IPS-NIHi7 (cell line): ENCODE data around the gene NDUFA3.
"Not testable (repeated sequence)": the region's sequence is repeated elsewhere in the genome, so short reads cannot be mapped to it uniquely, and the experiment has no call there.

ENCODE experiments used
- DNase-seq: peaks from one replicate; pipeline ENCODE4 v3.0.0; 2012; ENCODE audit warnings: mixed read lengths; ENCODE audit errors: extremely low spot score

The NDUFA3 gene

DNA sequence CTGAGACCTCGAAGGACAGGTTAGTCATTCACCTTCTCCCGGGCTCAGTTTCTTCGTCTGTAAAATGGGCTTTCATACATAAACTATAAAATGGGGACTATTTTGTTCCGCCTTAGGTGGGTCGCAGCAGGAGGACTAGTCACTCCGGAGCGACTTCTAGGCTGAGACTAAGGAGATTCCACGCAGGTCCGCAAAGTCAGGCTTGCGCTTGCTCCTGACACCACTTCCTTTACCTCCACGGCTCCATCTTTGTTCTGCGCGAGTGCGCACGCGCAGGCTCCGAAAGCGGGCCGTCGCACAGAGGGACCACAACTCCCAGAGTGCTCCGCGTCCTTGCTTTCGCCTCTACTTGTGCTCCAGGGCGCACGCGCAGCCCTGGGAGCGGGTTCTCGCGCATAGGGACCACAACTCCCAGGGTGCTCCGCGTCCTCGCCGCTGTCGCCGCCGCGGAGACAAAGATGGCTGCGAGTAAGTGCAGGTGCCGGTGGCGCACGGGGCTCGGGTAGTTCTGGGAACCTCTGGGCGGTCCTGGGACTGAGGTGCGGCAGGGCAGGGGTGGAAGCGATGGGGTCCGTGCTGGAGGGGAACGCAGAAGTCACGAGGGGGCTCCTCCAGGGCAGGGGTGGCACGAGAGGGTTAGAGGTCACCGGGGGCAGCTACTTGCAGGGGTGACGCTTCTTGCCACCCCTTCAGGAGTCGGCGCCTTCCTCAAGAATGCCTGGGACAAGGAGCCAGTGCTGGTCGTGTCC, at the start of gene NDUFA3:
NDUFA3 (plus strand) TSS at position 435 of the 749 bp plus-strand sequence; CDS start at position 459, 24 bp downstream.
- DNase-seq = peak; percentile 100

DNA sequence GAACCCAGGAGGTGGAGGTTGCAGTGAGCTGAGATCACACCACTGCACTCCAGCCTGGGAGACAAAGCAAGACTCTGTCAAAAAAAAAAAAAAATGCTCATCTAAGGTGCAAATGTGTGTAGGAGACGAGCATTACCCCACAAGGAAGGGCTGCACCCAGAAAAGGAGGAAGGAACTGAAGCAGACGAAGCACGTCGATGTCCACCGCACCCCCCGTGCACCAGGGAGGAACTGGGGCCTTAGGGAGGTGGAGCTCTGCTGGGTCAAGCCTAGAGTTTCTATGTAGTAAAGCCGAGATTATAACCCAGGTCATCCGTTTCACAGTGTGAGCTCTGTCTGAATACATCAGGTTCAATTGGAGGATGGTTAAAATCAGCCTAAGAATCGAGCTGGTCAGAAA, 40.0 kb upstream of the NDUFA3 start:
- no peak for DNase-seq

DNA sequence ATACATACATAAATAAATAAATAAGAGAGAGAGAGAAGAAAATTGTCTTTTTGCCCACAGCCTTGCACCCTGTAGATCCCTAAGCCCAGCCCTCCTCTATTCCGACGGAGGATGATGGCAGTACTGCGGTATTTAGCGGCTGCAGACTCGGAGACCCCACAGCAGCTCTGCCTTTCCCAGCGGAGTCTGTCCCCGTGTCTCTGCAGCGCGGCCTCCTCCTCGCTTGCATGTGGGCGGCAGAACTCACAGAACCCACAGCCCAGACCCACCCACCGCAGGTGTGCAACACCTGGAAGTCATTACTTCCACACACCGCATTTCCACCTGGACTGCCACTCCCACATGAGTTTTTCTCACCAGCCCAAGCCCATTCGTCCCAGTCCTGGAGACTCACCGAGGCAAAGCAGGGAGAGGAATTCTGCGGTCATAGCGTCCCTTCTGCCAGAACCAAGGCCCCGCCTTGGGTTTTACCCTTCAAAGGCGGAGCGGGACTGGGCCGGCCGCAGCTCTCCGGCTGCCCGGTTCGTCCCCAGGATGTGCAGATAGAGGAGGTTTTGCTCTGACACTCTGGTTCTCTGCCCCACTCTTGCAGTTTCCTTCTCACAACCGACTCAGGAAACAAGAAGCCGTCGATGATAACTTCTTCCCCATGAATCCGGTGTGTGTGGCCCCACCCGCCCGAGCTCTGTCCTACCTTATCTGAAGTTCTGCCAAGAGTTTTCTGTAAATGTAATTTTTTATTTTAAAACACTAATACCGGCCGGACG, 39.1 kb upstream of the NDUFA3 start, which contains the start of gene VSTM1:
VSTM1 (minus strand) TSS at position 548 of the 767 bp plus-strand sequence; CDS start at position 428, 120 bp downstream.
- no peak for DNase-seq

DNA sequence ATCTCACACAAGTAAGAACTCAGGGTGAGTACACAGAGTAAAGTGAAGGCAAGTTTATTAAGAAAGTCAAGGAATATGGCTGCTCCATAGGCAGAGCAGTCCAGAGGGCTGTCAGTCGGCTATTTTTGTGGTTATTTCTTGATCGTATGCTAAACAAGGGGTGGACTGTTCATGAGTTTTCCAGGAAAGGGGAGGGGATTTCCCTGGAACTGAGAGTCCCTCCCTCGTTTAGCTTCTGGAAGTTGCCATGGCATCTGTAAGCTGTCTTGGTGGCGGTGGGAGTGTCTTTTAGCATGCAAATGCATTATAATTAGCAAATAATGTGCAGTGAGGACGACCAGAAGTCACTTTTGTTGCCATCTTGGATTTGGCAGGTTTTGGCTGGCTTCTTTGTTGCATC, 33.2 kb upstream of the NDUFA3 start:
- no peak for DNase-seq

DNA sequence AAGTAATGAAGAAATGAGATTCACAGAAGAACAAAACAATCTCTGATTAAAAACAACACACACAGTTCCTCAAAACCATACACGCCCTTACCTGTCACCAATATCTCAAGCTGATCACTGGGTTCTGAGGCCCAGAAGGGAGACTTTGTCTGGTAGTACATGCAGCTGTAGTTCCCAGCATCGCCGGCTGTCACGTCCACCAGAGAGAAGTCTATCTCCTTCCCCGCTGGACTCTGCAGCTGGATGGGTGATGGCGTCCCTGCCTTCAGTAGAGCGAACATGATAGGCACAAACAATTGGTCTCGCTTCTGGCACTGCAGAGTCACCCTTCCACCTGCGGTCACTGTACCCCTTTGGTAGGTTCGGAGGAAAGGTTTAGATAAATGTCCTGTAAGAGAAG, 28.8 kb upstream of the NDUFA3 start:
- no peak for DNase-seq

DNA sequence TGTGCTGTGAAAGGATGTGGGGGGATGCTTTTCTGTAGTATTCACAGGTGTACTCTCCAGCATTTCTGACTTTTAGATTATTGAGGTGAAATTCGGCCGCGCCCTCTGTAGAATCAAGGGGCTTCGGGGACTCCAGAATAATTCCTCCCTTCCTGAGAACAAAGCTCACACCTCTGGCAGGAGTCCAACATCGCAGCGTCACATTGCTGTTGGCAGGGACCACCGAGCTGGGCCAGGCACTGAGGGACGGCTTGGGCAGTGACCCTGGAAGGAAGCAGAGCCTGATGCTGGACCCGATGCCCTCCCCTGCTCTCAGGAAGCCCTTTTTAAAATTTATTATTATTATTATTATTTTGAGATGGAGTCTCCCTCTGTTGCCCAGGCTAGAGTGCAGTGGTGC, 27.8 kb upstream of the NDUFA3 start:
- DNase-seq = no peak

DNA sequence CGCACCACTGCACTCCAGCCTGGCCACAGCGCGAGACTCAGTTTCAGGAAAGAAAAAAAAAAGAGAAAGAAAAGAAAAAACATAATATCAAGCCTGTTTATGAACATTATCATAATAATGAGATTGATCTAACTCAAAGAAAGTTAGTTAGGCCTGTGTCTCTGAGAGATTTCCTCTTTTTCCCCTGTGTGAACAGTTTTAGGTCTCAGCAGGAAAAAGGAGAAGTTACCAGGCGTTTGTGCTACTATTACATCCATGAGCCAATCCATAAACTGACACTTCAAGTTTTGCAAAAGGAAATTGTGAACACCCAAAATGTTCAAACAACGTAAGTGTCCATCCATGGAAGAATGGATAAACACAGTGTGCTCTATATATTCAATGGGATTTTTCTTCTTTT, 25.3 kb upstream of the NDUFA3 start:
- DNase-seq = no peak

DNA sequence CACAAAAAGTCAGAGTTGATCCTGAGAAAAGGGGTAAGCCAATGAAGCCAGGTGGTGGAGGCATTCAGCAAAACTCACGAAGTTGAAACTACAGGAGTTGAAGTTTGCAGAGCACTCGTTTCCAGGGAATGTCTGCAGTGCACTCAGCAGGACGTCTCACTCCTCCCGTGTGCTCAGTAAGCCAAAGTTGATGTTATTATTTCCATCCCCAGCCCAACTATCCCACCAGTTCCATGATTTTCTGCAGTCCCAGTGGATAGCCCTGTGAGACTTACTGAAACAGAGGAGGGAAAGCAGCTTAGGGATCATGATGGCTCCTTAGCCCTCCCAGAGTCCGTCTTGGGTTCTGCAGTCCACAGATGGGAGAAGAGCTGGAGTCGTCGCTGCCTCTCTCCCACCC, 21.6 kb upstream of the NDUFA3 start, which contains the start of gene TARM1:
TARM1 (minus strand) TSS at position 334 of the 400 bp plus-strand sequence; CDS start at position 309, 25 bp downstream.
- no peak for DNase-seq

DNA sequence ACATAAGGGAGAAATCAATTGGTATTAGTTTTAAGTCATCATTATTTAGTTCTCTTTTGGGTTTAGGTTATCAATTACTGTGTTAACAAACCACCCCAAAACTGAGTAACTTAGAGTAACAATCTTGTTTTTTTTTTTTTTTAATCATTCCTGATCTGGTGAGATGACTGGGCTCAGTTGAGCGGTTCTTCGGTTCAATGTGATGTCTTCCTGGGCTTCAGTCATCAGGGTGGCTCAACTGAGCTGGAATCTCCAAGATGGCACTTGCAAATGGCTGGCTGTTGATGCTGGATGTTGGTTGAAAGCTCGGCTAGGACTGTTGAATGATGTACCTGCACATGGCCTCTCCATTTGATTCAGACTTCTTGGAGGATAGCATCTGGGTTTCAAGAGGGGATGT, 18.2 kb upstream of the NDUFA3 start:
- no peak for DNase-seq

DNA sequence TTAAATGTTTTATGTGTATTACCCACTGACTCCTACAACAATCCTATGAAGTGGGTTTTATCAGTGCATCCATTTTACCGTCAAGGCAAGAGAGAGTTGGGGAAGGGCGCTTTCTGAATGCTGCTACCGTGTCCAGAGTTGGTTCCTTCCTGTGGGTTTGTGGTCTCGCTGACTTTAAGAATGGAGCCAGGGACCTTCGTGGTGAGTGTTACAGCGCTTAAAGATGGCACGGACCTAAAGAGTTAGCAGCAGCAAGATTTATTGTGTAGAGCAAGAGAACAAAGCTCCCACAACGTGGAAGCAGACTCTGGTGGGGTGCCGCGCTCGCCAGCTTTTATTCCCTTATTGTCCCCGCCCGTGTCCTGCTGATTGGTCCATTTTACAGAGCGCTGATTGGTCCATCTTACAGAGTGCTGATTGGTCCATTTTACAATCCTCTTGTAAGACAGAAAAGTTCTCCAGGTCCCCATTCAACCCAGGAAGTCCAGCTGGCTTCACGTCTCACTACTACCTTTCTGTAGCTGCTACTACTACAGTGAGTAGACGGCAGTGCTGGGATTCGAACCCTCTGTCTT, 8.1 kb upstream of the NDUFA3 start:
- no peak for DNase-seq

DNA sequence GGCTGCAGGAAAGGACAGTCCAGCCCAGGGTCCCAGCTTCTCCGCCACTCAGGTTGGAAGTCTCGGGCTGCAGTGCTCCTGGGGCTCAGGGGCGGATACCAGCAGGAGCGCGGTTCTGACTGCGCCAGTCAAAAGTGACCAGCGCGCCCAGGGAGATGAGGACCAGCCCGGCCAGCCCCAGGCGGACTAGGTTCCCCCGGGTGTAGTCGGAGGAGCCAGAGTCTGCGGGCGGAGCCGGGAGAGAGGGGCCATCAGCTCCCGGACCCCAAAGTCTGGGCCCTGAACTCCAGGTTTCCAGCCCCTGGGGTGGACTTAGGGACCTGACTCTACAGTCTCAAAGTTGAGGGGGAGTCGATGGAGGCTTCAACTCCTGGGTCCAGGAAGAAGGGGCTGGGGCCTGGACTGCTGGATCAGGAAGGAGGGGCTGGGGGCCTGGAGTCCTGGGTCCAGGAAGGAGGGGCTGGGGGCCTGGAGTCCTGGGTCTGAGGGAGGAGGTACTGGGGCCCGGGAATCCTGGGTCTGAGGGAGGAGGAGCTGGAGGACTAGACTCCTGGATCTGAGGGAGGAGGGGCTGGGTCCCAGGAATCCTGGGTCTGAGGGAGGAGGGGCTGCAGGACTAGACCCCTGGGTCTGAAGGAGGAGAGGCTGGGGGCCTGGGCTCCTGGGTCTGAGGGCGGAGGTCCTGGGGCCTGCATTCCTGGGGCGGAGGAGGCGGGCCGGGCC, 7.4 kb upstream of the NDUFA3 start:
- no peak for DNase-seq

DNA sequence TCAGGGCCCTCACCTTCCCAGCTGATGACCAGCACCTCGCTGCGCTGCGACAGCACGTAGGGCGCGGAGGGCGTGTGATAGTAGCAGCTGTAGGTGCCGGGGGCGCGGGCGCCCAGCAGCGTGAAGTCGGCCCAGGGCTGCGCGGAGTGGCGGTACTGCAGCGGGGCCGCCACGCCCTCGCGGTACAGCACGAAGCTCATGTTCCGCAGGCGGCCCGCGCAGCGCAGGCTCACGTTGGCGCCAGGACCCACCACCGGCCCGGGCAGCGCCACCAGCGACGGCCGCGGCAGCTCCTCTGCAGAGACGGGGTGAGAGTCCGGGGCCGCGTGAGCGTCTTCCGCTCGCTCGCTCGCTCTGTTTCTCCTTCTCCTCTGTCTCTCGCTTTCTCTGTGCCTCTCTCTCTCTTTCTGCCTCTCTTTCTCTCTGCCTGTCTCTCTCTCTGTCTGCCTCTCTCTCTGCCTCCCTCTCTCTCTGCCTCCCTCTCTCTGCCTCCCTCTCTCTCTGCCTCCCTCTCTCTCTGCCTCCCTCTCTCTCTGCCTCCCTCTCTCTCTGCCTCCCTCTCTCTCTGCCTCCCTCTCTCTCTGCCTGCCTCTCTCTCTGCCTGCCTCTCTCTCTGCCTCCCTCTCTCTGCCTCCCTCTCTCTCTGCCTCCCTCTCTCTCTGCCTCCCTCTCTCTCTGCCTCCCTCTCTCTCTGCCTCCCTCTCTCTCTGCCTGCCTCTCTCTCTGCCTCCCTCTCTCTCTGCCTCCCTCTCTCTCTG, 6.6 kb upstream of the NDUFA3 start:
- DNase-seq = peak; percentile 67

DNA sequence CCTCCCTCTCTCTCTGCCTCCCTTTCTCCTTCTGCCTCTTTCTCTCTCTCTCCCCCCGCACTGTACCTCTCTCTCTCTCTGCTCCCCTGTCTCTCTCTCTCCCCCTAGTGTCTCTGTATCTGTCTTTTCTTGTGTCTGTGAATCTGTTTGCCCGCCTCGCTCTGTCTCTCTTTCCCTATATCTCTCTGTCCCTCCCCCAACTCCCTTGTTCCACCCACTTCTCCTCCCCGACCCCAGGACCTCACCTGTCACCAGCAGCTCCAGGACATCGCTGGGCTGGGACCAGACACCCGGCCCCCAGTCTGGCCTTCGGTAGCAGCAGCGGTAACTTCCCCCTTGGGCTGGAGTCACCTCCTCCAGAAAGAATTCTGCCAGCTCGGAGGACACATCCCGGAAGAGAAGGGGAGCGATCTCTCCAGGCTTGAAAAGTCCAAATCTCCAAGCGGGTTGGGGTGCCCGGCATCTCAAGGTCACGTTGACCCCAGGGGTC, 6.0 kb upstream of the NDUFA3 start:
- DNase-seq = peak; percentile 34

DNA sequence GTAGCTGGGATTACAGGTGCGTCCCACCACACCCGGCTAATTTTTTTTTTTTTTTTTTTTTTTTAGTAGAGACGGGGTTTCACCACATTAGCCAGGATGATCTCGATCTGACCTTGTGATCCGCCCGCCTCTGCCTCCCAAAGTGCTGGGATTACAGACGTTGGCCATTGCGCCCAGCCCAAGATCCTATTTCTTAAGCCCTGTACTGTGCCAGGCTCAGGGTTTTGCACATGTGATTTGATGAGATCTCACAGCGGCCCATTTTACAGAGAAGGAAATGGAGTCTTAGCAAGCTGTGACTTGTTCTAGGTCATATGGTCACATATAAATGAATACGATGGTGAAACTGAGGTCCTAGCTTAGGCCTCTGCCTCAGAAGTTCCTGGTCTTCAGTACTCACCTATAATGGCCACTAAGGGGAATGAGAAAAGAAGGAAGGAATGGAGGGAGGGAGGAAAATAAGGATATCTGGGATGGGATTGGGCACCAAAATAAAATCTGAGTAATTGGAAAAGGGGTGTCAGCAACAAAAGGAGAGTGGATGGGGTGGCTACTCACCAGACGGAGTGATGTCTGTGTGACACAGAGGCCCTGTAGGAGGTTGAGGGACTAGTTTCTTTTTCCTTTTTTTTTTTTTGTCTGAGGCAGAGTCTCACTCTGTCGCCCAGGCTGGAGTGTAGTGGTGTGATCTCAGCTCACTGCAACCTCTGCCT, 3.3 kb upstream of the NDUFA3 start:
- no peak for DNase-seq

DNA sequence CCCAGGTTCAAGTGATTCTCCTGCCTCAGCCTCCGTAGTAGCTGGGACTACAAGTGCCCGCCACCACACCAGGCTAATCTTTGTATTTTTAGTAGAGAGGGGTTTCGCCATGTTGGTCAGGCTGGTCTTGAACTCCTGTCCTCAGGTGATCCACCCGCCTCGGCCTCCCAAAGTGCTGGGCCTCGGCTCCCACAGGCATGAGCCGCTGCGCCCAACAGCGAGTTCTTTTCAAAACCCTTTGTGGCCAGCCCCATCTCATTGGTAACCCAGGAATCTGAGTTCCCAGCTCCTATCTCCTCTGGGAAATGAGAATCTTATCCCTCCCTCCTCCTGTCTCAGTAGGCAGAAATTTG, 2.8 kb upstream of the NDUFA3 start:
- DNase-seq = not testable (repeated sequence)

DNA sequence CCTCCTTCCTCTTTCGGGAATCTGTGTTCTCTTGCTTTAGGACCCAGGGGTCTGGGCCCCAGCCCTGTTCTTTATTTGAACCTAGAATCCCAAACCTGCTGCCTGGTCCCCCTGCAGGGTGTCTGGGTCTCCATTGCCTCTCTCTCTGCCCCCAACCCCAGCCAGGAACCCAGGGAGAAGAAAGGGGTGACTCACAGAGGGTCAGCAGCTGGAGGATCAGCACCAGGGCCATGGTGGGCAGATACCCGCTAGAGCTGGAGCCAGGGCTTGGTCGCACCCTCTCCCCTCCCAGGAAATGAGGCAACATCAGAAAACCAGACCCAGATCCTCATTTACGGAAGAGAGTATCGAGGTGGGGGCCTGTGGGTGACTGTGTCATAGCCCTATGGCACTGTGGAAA, 2.1 kb upstream of the NDUFA3 start, which contains the start of gene OSCAR:
OSCAR (minus strand) TSS at position 243 of the 400 bp plus-strand sequence; CDS start at position 232, 11 bp downstream.
- no peak for DNase-seq

DNA sequence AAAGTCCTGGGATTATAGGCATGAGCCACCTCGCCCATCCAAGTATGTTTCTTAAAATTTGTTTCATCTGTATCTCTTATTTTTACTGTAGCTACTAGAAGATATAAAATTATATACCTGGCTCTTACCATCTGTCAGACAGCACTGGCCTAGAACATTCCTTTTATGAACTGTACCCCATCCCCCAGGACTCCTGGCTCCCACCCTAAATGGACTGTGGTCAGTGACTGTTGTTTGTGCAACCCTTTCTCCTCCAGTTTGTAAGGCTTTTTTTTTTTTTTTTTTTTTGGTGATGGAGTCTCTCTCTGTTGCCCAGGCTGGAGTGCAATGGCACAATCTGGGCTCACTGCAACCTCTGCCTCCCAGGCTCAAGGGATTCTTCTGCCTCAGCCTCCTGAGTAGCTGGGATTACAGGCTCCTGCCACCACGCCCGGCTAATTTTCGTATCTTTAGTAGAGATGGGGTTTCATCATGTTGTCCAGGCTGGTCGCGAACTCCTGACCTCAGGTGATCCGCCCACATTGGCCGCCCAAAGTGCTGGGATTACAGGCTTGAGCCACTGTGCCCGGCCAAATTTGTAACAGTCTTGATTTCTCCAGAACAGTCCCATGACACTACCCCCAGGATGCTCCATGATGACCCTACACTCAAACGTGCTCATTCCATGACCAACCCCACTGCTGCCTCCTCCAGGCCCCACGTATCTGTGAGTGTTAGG, 2.5 kb downstream of the NDUFA3 start:
- no peak for DNase-seq

DNA sequence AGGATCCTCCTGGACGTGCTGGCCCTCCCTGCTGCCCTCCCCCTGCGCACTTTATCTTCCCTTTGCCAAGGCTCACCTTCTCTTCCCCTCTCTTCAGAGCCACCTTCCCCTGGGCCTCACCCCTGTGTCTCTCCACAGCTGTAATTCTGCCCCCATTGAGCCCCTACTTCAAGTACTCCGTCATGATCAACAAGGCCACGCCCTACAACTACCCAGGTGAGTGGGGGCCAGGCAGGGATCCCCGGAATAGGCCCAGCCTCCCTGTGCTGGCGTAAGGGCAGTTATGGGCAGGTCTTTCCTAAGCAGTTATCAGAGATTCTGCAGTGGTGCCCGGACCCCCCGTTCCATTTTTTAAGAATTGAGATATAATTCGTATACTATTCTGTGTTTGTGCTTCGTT, 3.1 kb downstream of the NDUFA3 start:
- no peak for DNase-seq

DNA sequence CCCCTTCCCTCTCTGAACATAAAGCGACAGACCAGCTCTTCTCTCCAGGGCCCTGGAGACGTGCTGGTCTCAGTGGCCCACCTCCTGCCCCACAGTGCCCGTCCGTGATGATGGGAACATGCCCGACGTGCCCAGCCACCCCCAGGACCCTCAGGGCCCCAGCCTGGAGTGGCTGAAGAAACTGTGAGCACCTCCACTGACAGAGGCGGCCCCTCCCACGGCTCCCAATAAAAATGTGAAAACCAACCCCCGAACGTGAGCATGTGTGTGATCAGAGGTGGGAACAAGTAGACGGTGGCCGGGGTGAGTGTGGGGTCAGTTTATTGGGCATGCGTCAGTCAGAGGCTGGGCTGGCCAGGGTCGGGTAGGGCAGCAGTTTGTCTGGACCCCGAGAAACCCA, 4.1 kb downstream of the NDUFA3 start:
- DNase-seq = no peak
